Stimulated activated CD4-positive, alpha-beta T cell treated with anti-CD3 and anti-CD28 coated beads, Interleukin-15, amount 100 ng/mL, for 48 hours (primary cell): ENCODE data around the gene KCNV2.

Source experiments
- DNase-seq, 2 donors: peaks; one replicate each; pipeline ENCODE4 v3.0.0-alpha.2; 2020; ENCODE audit warnings: low read depth in 2 of 2

The KCNV2 gene

DNA sequence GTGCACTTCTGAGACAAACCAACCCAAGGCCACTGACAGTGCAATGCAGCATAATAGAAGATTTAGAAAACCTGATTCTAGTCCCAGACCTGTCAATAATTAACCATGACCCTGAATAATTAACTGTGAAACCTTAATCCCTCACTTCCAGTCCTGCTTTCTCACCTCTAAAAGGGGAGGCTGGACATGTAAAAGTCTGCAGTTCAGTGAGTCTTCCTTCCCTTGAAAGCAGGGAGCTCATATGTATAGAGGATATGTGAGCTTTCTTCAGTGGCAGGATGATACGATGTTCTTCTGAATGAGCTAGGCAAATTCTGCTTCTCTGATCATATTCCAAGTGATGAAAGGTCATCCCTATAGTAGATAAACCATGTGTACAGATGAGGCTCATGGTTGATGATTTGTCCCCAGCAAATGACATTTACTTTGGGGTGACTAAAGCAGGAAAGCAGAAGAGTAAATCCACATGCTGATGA, 2.9 kb downstream of the KCNV2 start:
- DNase-seq, result no peak

- no peak for DNase-seq
These were observed 5.4 kb downstream of the KCNV2 start for GRCh38 chr9:2722715-2723114.

DNA sequence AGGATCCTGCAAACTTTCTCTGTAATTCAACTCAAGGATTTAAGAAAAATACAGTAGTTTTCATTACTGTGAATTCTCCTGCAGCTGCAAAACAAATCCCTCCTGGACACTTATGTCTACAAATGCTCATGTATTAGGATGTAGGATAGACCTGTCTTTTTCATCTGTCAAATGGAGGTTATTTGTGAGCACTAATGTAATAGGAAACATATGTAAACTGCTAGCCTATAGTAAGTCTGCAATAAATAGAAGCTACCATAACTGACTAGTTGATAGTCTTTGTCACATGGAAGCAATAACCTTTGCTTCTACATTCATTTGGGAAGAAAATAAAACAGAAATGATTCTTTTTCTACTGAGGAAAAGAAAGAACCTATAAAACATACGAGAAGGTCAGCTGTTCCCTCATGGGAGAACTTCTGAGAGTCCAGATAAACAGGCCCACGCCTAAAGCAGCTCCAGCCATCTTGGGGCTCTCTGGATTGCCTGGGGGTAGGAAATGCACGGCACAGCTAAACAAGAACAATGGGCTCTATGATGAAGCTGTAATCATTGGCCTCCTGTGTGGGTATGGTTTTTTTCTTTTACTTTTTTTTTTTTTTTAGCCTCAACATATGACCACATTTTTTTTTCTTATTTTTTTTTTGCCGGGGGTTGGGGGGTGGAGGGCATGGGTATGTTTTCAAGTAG, 6.2 kb downstream of the KCNV2 start:
- DNase-seq, result no peak

DNA sequence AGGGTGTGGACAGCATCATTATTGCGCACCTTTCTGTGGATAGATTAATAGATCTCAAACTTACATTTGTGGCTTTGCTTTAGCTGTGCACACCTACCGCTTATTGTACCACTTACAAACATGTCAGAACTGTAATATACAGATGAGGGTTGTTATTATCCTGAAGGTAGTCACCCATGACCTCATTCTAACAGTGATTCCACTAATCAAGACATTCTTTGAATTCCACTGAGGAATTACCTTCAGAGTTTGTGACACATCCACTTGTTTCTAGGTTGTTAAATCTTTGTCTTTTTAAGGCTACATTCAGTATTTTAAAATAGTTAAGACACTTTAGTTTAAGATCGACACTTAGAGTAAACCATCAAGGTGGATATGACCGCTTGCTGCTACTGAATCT, 7.8 kb downstream of the KCNV2 start:
- no peak for DNase-seq

DNA sequence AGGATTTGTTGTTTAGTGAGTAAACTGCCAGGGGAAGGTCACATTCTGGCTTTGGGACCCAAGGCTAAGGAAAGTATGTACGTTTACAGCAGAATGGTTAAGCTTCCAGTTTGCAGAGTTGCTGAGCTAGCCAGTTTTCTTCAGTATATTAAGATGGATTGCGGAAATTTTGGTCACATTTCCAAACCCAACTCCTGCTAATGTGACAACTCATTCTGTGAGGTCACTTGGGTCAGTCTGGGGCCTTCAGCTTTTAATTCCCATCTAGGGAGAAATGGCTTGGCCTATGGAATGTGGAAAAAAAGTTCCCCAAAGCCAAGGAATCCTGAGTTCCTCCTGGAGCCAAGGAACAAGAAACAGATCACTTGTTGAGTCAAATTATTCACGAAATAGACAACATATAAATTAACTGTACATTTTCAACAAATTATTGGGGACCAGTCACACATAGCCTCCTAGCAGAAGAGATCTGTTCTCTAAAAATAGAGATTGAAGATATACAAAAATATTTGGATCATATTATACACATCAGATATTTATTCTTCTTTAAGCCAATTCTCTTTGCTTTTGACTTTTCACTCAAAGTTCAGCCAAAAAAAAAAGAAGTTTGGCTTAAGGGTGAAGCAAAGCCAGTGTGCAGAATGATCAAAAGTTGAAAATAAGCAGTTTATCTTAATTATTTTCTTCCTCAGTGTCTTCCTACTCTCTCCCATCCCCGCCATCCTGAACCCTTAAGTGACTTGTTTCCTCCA, 8.8 kb downstream of the KCNV2 start:
- DNase-seq, result no peak

GRCh38 chr9:2726650-2727340, 9.5 kb downstream of the KCNV2 start:
- DNase-seq, result no peak

- DNase-seq, result no peak
These were observed 10.1 kb downstream of the KCNV2 start for GRCh38 chr9:2727374-2727773.

DNA sequence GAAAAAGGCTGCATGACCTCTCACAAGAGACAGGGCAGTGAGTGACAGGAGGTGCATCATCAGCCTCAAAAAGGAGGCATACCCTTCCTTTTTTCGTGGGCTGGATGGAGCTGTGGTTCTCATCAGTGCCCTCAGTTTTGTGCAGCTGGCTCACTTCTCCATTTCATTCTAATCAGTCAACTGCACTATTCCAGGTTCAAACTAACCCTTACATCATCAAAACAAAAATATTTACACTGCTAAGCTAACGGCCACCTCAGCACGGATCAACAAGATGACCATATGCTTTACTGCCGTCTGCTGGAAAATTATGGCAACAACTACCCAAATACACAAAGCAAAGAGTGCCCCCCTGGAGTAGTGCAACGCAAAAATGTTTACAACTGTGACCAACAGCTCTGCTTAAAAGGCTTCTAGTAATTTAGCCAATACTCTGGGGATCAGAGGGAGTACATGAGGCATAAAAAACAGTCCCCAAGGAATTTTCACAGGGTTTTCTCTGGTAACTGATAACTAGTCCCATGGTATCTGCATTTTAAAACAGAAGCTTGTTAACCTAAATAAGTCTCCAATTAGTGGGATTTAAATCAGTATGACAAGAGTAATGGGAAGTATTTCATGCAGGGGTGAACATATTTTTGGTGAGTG, 10.8 kb downstream of the KCNV2 start:
- DNase-seq, result no peak

DNA sequence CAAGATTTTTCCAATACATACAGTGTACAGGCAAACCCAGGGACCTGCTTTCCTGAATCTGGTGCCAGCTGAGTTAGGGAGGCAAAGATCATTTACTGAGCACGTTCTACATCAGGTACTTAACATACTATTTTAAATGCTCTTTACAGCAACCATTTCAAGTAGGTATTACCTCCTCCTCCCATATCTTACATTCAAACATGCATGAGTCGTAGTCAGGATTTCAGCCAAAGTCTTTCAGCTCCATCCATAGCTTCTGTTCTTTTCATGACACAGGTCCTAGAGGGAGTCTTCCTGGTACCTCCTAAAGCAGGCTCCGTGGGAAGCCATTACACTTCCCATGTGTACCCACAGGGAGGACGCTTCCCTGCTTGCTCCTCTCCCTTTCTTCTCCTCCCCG, 11.7 kb downstream of the KCNV2 start:
- no peak for DNase-seq

GRCh38 chr9:2729721-2730120, 12.4 kb downstream of the KCNV2 start:
- no peak for DNase-seq

GRCh38 chr9:2730971-2731370, 13.7 kb downstream of the KCNV2 start:
- DNase-seq, result no peak

GRCh38 chr9:2732492-2732891, 15.2 kb downstream of the KCNV2 start:
- no peak for DNase-seq

- no peak for DNase-seq
These were observed 23.3 kb downstream of the KCNV2 start for GRCh38 chr9:2740616-2741015.

- DNase-seq, result no peak
These were observed 24.3 kb downstream of the KCNV2 start for GRCh38 chr9:2741441-2742158.

DNA sequence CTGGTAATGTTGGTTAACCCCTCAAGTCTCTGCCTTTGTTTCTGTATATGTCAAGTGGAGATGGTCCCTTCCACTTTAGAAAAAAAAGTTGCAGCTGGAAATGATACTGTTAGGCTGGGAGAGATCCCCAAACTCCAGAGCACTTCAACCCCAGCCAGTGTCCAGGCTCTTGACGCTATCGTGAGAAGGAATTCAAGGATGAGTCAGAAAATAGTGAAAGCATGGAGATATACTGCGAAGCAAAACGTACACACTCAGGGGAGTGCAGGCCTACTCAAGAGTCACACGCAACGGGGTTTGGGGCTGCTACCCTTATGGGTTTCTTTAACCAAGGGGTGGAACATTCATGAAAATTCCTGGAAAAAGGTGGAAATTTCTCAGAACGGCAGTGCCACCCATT, 24.9 kb downstream of the KCNV2 start:
- DNase-seq, result no peak

DNA sequence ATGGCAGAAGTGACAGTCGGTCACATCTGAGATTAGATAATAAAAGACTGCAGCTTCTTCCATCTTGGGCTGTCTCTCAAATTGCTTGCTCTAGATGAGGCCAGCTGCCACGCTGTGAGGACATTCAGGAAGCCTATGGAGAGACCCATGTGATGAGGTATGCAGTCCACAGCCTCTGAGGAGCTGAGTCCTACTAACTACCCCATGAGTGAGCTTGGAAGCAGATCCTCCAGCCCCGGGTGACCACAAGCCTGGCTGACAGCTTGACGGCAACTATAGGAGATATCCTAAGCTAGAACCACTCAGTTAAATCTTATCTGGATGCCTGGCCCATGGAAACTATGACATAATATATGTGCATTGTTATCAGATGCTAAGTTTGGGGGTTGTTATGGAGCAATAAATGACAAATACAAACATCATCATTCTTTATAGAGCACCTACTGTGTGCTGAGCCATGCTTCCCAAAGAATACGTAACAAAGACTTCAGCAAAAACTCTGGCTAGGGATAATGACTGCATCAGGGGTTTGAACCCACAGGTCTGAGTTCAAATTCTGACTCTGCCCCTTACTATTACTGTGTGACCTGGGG, 26.7 kb downstream of the KCNV2 start:
- no peak for DNase-seq

- no peak for DNase-seq
These were observed 28.5 kb downstream of the KCNV2 start for GRCh38 chr9:2745560-2746380.

GRCh38 chr9:2749485-2749884, 32.2 kb downstream of the KCNV2 start:
- no peak for DNase-seq

- DNase-seq, result no peak
These were observed 38.0 kb downstream of the KCNV2 start for GRCh38 chr9:2755285-2755684.

GRCh38 chr9:2758162-2758897, 41.0 kb downstream of the KCNV2 start:
- DNase-seq, result no peak
